HG03135 (cell line): ENCODE results near the gene HSPA12A.

Source experiments
- ATAC-seq: cut with Tn5 transposase; IDR thresholded peaks from one replicate; pipeline ENCODE4 v1.9.1; 2021; ENCODE audit warnings: mild to moderate bottlenecking, moderate library complexity; ENCODE audit not compliant: unreplicated experiment

Gene HSPA12A

GRCh38 chr10:116694243-116694926 is 48.0 kb downstream of the HSPA12A start:
- ATAC-seq, result no peak

GRCh38 chr10:116692225-116692624 is 50.1 kb downstream of the HSPA12A start:
- no peak for ATAC-seq

GRCh38 chr10:116691635-116692034 is 50.7 kb downstream of the HSPA12A start:
- ATAC-seq, result no peak

- ATAC-seq, result no peak
Observed at GRCh38 chr10:116690356-116691322, 51.7 kb downstream of the HSPA12A start.

GRCh38 chr10:116689744-116690143 is 52.6 kb downstream of the HSPA12A start:
- no peak for ATAC-seq

- no peak for ATAC-seq
Observed at GRCh38 chr10:116688741-116689495, 53.4 kb downstream of the HSPA12A start.

GRCh38 chr10:116688241-116688711 is 54.1 kb downstream of the HSPA12A start:
- ATAC-seq, result no peak

- no peak for ATAC-seq
Observed at GRCh38 chr10:116687633-116688032, 54.7 kb downstream of the HSPA12A start.

GRCh38 chr10:116686632-116687031 is 55.7 kb downstream of the HSPA12A start:
- ATAC-seq, result no peak

- no peak for ATAC-seq
Observed at GRCh38 chr10:116685807-116686206, 56.6 kb downstream of the HSPA12A start.

- no peak for ATAC-seq
Observed at GRCh38 chr10:116684781-116685180, 57.6 kb downstream of the HSPA12A start.

GRCh38 chr10:116683821-116684220 is 58.5 kb downstream of the HSPA12A start:
- no peak for ATAC-seq

GRCh38 chr10:116683166-116683565 is 59.2 kb downstream of the HSPA12A start:
- no peak for ATAC-seq

- no peak for ATAC-seq
Observed at GRCh38 chr10:116679351-116679750, 63.0 kb downstream of the HSPA12A start.

- ATAC-seq, result no peak
Observed at GRCh38 chr10:116676633-116677032, 65.7 kb downstream of the HSPA12A start.

- no peak for ATAC-seq
Observed at GRCh38 chr10:116676118-116676517, 66.2 kb downstream of the HSPA12A start.

GRCh38 chr10:116674901-116675423 is 67.4 kb downstream of the HSPA12A start:
- no peak for ATAC-seq

- no peak for ATAC-seq
Observed at GRCh38 chr10:116673866-116674265, 68.5 kb downstream of the HSPA12A start.

- no peak for ATAC-seq
Observed at GRCh38 chr10:116672891-116673290, 69.5 kb downstream of the HSPA12A start.

GRCh38 chr10:116671274-116671926 is 71.0 kb downstream of the HSPA12A start:
- ATAC-seq, result no peak
